ENCODE data around the gene TRABD.
"Not testable (repeated sequence)": the region's sequence is repeated elsewhere in the genome, so short reads cannot be mapped to it uniquely, and the experiment has no call there.

The TRABD gene

DNA sequence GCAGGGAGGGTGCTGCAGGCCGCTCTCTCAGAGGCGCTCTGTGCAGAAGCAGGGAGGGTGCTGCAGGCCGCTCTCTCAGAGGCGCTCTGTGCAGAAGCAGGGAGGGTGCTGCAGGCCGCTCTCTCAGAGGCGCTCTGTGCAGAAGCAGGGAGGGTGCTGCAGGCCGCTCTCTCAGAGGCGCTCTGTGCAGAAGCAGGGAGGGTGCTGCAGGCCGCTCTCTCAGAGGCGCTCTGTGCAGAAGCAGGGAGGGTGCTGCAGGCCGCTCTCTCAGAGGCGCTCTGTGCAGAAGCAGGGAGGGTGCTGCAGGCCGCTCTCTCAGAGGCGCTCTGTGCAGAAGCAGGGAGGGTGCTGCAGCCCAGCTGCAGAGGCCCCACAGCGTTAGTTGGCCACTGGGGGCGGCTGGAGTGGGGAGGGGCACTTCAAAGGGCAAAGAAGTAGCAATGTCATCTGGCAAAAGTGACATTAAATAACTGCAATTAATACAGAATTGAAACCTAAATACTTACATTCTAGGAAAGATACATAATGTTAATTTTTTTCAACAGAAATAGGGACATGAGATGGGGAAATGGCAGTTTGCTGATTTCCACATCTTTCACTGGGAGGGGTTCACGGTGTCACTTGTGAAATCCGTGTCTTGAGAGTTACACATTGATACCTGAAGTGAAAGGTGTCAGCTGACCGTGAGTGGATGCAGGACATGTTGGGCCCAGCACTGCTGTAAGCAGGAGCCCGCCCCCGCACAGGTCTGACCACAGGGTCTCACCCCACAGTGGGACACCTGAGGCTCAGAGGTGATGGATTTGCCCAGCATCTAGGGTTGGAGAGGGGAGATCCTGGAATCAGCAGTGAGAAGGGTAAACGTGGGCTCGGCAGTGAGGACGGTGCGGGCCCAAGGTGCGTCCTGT, 38.2 kb upstream of the TRABD start:
- not testable (repeated sequence) for ATAC-seq (replicated peaks); H3K27ac Mint-ChIP-seq; H3K36me3 Mint-ChIP-seq; H3K4me3 Mint-ChIP-seq; DNase-seq; H3K9me3 Mint-ChIP-seq; H3K27me3 Mint-ChIP-seq
- H3K4me1 Mint-ChIP-seq = peaks cover 10 to 11% of the 10 kb centered on the region in 2 donors

DNA sequence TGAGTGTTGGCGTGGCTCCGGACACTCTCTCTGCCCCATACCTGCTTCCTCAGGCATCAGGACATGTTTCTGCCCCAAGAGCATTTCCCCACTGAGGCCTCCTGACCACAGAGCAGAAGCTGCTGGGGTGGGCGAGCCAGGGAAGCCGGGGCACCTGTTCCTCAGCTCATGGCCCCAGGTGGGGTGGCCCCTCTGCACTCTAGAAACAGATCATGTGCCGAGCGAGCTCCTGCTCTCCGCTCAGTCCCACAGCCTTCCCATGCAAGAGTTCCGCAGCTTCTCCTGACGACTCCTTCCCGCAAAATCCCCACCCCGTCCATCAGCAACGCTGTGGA, 37.6 kb upstream of the TRABD start:
- Mint-ChIP-seq H3K27me3 (peaks cover 8 to 9% of the 10 kb centered on the region in 2 donors), H3K4me3 (no peak overlapping the region), H3K9me3 (no peaks in the 10 kb centered on the region), H3K36me3 (no peaks in the 10 kb centered on the region), H3K4me1 (peaks cover 10 to 11% of the 10 kb centered on the region in 2 donors), H3K27ac (no peak overlapping the region)
- ATAC-seq (replicated peaks) = no peak
- no peak for DNase-seq

DNA sequence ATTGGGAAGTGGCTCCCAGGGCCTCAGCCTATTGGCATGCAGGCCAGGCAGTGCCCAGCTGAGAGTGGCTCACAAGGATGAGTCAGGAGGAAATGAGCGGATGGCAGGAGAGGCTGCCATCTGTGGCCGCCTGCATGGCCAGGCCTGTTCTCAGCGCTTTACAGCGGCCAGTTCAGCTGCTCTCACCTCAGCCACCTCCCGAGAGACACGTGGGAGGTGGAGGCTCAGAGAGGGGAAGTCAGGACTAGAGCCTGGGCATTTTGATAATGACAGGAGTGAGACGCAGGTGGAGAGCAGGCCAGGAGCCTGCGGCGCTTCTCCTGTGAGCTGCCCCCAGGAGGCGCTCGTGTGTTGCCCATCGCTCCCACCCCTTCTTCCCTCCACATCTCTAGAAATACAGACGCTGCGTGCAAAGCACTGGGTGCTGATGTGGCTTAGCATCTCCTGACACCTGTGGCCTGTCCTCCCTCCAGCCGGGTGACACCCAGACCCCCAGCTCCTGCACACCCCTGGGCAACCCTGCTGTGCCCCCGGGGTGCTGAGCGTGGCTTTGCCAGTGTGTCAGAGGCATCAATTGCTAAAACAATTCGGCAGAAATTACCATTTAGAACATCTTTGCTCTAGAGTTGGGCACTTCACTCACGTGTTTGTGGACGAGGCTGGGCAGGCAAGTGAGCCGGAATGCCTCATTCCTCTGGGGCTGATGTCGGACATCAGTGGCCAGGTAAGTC, 36.6 kb upstream of the TRABD start:
- peaks cover 8 to 9% of the 10 kb centered on the region in 2 donors for H3K27me3 Mint-ChIP-seq
- ATAC-seq (replicated peaks) (peak; percentile 97), DNase-seq (peak; percentile 75)
- H3K4me1 Mint-ChIP-seq = peaks cover 10 to 11% of the 10 kb centered on the region in 2 donors
- peak overlapping the region; percentile 80 for H3K27ac Mint-ChIP-seq
- H3K9me3 Mint-ChIP-seq = no peaks in the 10 kb centered on the region
- no peak overlapping the region for H3K4me3 Mint-ChIP-seq
- H3K36me3 Mint-ChIP-seq = no peaks in the 10 kb centered on the region

DNA sequence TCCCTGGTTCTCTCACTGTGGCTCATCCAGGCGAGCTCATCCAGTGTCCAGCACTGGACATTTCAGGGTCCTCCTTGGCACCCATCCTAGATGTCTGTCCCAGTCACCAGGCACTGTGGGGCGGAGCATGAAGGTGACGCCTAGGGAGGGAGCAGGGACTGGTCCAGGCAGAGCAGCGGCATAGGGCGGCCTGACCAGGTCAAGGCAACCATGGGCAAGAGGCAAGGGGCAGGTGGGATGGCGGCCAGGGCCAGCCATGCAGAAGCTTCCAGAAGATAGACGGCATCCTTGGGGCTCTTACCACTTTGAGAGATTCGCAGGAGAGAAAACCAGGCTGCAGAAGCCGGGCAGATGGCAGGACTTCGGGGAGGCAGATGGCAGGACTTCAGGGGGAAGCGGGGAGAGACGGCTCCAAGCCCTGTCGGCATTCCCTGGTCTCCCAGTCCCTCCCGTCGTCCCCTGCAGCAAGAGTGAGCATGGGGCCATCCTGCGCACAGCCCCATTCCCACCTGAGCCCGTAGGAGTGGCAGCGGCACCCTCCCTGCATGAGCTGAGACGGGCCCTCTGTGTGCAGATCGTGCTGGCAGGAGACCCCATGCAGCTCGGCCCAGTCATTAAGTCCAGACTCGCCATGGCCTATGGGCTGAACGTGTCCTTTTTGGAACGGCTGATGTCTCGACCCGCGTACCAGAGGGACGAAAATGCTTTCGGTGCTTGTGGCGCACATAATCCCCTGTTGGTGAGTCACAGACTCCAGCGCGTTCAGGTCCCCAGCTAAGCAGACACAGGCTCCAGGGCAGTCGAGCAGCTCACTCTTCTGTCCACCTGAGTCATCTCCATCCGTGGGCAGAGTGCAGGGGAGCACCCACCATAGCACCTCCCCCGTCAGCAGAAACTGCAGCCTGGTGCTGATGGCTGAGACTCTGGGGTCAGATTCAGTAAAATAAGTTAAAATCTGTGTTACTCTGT, 35.3 kb upstream of the TRABD start:
- DNase-seq = no peak
- H3K4me3 Mint-ChIP-seq = no peak overlapping the region
- peak overlapping the region; percentile 20 for H3K27ac Mint-ChIP-seq
- peaks cover 6 to 8% of the 10 kb centered on the region in 2 donors for H3K27me3 Mint-ChIP-seq
- no peaks in the 10 kb centered on the region for H3K36me3 Mint-ChIP-seq
- no peaks in the 10 kb centered on the region for H3K9me3 Mint-ChIP-seq
- peaks cover 10 to 11% of the 10 kb centered on the region in 2 donors for H3K4me1 Mint-ChIP-seq
- ATAC-seq (replicated peaks) = no peak

DNA sequence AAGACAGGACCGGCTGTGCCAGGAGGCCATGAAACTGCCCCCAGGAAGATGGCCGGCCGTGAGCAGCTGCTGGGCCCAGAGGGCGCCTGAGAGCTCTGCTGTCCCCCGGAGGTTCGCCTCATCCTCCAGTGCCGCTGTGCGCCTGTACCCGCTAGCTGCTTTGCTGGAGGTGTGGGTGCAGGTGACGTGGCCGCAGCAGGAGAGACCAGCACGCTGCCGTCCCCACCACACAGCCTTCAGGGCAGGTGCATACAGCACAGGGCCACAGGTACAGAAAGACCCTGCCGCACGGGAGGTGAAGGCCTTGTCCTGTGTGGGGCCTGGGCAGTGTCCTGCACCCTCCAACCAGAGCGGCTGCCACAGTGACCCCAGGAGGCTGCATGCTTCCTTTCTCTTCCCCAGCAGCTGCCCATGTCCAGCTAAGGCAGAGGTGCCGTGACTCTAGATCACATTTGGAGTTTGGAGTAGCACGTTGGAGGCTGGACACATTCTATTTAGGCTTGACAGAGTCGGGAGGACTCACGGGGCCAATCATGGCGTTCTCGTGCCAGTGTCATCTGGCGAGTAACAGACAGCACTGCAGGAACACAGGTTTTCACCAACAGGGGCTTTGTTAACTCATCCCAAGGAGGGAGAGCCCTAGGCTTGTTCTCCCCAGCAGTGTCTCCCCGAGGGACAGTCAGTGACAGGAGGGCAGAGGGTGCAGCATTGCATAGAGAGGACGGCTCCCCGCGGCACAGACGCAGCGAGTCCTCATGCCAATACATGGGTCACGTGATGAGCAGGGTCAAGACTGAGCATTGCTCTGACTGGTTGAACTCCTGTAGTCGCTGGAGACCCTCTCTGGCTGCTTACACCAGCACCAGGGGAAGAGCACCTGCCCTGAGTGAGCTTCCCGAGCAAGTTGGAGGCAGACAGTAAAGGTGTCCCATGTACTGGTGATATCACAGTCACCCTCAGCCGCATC, 33.9 kb upstream of the TRABD start:
- Mint-ChIP-seq H3K36me3 (no peaks in the 10 kb centered on the region), H3K4me1 (peaks cover 10 to 11% of the 10 kb centered on the region in 2 donors), H3K27ac (no peak overlapping the region), H3K4me3 (no peak overlapping the region), H3K27me3 (peaks cover 4% of the 10 kb centered on the region in 2 donors), H3K9me3 (no peaks in the 10 kb centered on the region)
- ATAC-seq (replicated peaks) (no peak), DNase-seq (no peak)

DNA sequence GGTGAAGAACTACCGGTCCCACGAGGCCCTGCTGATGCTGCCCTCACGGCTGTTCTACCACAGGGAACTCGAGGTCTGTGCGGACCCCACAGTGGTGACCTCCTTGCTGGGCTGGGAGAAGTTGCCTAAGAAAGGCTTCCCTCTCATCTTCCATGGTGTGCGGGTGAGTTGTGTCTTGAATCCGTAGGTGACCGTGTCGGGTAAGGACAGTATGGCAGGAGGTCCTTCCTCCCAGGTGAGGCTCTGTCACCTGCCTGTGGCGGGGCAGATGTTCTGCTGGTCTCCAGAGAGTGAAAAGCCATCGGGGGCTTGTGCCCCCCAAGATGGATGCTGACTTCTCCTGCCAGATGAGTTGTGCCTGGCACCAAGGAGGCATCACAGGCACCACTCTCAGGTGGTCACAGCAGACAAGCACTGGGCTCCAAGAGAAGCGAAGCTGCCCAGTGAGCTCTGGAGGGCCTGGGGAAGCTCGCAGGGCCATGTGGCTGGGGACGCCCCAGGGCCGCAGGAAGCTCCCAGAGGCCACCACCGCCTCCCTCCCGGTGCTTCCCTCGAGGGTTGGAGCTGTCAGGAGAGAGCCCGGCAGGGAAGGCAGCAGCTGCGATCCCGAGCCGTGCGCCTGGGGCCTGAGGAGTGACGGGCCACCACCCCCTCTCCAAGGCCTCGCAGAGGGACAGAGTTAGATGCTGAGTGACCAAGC, 32.5 kb upstream of the TRABD start:
- Mint-ChIP-seq H3K36me3 (no peaks in the 10 kb centered on the region), H3K4me3 (no peak overlapping the region), H3K4me1 (peaks cover 10 to 11% of the 10 kb centered on the region in 2 donors), H3K27ac (peak overlapping the region; percentile 25), H3K27me3 (peaks cover 4% of the 10 kb centered on the region in 2 donors), H3K9me3 (no peaks in the 10 kb centered on the region)
- DNase-seq (no peak), ATAC-seq (replicated peaks) (no peak)

DNA sequence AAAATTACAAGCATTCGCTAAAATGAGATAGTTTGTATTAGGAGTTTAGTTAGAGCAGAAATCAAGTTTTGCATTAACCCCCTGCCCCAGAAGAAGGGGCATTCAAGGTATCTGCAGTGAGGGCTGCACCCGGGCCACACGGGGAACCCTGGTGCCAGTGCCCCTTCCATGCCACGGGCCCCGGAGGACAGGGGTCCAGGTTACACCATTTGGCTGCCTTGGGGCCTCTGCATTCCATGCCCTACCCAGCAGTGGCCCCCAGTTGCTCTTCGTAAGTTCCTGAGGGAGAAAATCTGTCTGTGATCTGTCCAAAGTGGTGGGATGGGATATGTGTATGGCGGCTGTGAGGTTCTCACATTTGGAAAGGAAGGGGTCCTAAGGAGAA, 32.0 kb upstream of the TRABD start:
- no peaks in the 10 kb centered on the region for H3K9me3 Mint-ChIP-seq
- H3K4me3 Mint-ChIP-seq = no peak overlapping the region
- ATAC-seq (replicated peaks) (no peak), DNase-seq (no peak)
- no peak overlapping the region for H3K27ac Mint-ChIP-seq
- no peaks in the 10 kb centered on the region for H3K36me3 Mint-ChIP-seq
- peaks cover 10 to 11% of the 10 kb centered on the region in 2 donors for H3K4me1 Mint-ChIP-seq
- H3K27me3 Mint-ChIP-seq = peaks cover 4% of the 10 kb centered on the region in 2 donors

DNA sequence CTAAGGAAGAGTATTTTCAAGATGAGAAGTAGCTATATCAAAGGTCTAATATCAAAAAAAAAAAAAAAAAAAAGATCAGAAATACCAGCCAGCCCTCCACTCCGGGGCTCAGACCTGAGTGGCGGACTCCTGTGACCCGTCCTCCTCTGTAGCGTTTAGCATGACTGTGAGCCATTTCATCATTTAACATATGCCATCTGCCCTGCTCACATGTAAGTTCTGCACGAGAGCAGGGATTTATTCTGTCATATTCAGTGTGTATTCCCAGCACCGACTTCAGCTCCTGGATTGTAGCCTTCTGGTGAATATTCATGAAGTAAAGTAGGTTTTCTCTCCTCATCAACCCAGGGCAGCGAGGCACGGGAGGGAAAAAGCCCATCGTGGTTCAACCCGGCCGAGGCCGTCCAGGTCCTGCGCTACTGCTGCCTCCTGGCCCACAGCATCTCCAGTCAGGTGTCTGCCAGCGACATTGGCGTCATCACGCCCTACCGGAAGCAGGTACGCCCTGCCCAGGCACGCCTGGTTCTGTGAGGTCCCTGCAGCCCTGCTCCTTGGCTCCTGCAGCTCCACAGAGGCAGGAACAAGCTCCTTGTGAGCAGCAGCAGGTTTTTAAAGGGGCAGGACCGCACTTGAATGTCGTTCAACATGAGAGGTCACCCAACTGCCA, 27.9 kb upstream of the TRABD start:
- no peak for DNase-seq
- H3K36me3 Mint-ChIP-seq = no peaks in the 10 kb centered on the region
- no peak overlapping the region for H3K27ac Mint-ChIP-seq
- no peaks in the 10 kb centered on the region for H3K9me3 Mint-ChIP-seq
- H3K4me1 Mint-ChIP-seq = no peaks in the 10 kb centered on the region
- ATAC-seq (replicated peaks) = no peak
- peaks cover 21 to 23% of the 10 kb centered on the region in 2 donors for H3K27me3 Mint-ChIP-seq
- H3K4me3 Mint-ChIP-seq = no peak overlapping the region

DNA sequence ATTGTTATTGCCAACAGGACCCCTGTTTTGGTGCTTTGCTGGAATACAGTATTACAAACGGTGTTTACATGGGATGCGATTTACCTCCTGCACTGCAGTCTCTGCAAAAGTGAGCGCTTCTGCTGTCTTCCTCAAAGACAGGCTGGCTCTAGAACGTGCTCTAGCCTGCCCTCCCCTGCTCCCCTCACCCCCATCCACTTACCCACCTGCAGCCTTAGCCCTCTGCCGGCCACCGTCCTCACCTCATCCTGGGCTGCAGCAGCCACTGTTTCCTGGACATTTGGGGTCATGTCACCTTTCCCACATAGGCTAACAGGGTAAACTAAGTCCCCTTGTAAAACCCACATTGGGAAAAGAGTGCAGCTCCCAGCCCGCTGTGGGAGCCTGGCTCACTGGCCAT, 24.8 kb upstream of the TRABD start:
- Mint-ChIP-seq H3K27ac (no peak overlapping the region), H3K36me3 (no peaks in the 10 kb centered on the region), H3K4me1 (peaks cover 0 to 5% of the 10 kb centered on the region in 2 donors), H3K4me3 (no peak overlapping the region), H3K9me3 (no peaks in the 10 kb centered on the region), H3K27me3 (peaks cover 27 to 31% of the 10 kb centered on the region in 2 donors)
- ATAC-seq (replicated peaks) (no peak), DNase-seq (no peak)

DNA sequence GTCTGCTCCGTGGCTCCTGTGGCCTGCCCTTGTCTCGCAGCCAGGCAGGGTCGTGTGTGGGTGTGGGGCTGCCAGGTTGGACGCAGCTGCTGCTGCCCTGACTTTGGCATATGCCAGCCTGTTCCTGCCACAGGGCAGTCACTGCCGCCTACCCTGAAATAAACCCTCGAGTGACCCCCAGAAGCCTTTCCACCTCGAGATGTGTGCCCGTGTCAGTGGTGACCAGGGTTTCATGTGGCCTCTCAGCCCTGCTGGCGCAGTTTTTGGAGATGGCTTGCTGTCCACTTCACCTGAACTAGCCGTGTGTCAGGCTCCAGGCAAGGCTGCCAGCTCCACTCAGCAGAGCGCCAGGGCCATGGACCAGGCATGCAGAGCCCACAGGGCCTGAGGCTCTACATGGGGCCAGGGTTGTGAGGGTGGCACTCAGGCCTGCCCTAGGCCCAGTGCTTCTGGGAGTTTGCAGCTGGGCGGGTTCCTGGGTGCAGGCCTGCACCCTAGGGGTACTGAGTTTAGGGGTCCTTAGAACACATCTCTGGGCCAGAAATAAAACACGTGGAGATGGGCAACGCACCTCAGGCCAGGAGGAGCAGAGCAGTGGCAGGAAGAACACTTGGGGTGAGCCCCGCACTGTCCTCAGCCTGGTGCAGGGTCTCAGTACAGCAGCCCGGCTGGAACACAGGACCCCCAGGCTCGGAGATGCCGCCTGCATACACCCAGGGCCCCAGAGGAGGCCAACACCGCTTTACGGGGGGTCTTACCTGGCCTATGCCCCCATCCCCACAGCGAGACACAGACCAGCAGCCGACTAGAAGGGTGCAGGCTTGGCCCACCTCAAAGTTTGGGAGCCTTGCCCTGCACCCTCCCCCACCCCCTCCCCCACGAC, 24.0 kb upstream of the TRABD start:
- peaks cover 27 to 31% of the 10 kb centered on the region in 2 donors for H3K27me3 Mint-ChIP-seq
- H3K4me3 Mint-ChIP-seq = no peak overlapping the region
- peaks cover 0 to 5% of the 10 kb centered on the region in 2 donors for H3K4me1 Mint-ChIP-seq
- ATAC-seq (replicated peaks) = no peak
- H3K36me3 Mint-ChIP-seq = no peaks in the 10 kb centered on the region
- DNase-seq = no peak
- no peaks in the 10 kb centered on the region for H3K9me3 Mint-ChIP-seq
- H3K27ac Mint-ChIP-seq = no peak overlapping the region

DNA sequence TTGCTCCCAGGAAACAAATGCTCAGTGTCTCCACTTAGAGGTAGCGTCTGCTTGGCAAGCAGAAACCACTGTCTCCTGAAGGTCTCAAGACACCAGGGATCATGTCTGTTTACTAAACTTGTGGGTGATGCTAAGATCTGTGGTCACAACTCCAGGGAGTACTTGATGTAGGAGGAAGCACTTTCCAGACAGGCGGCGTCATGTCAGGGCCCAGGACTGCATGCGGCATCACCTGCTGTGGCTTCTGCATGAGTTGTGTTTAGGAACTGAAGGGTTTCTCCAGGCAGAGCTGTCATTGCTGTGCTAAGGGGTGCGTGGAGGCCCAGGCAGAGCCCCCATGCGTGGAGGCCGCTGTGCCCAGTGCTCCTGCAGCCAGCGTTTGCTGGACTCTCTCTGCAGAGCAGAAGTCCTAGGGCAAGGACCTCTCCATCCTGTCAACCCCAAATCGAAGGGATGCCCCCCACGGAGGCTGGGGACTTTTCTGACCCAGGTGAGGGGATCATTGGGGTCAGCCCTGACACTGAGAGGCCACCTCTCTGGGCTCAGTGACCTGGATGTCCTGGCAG, 23.2 kb upstream of the TRABD start:
- DNase-seq = no peak
- no peaks in the 10 kb centered on the region for H3K9me3 Mint-ChIP-seq
- peaks cover 0 to 5% of the 10 kb centered on the region in 2 donors for H3K4me1 Mint-ChIP-seq
- no peak overlapping the region for H3K27ac Mint-ChIP-seq
- peaks cover 27 to 31% of the 10 kb centered on the region in 2 donors for H3K27me3 Mint-ChIP-seq
- H3K4me3 Mint-ChIP-seq = no peak overlapping the region
- ATAC-seq (replicated peaks) = no peak
- no peaks in the 10 kb centered on the region for H3K36me3 Mint-ChIP-seq
